ENCODE data around the gene PCDHGA12.
A peak's percentile ranks its signal among the peaks of the same experiment; 100 is the strongest.
"Not testable (repeated sequence)": the region's sequence is repeated elsewhere in the genome, so short reads cannot be mapped to it uniquely, and the experiment has no call there.

PCDHGA12 gene

DNA sequence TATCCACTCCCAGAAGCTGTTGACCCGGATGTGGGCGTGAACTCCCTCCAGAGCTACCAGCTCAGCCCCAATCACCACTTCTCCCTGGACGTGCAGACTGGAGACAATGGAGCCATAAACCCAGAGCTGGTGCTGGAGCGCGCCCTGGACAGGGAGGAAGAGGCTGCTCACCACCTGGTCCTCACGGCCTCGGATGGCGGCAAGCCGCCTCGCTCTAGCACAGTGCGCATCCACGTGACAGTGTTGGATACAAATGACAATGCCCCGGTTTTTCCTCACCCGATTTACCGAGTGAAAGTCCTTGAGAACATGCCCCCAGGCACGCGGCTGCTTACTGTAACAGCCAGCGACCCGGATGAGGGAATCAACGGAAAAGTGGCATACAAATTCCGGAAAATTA is 37.0 kb upstream of the PCDHGA12 start:
- Histone ChIP-seq H3K9me3 (ENCODE audit: control insufficient read depth, low read length) (peaks cover 63% of the 10 kb centered on the region), H3K36me3 (ENCODE audit: control insufficient read depth, insufficient read depth, low read length) (peaks cover 15% of the 10 kb centered on the region), H3K4me1 (ENCODE audit: control insufficient read depth, insufficient read depth, low read length, poor library complexity, severe bottlenecking) (no peaks in the 10 kb centered on the region), H3K4me3 (ENCODE audit: extremely low read depth, insufficient read depth, low read length, poor library complexity, severe bottlenecking) (no peak overlapping the region), H3K27ac (ENCODE audit: low read depth, low read length, severe bottlenecking) (no peak overlapping the region)
- 95% methylated on average over 19 to 20 of the region's 21 CpGs for WGBS, 2 experiments (ENCODE audit: insufficient coverage in 2 of 2)

DNA sequence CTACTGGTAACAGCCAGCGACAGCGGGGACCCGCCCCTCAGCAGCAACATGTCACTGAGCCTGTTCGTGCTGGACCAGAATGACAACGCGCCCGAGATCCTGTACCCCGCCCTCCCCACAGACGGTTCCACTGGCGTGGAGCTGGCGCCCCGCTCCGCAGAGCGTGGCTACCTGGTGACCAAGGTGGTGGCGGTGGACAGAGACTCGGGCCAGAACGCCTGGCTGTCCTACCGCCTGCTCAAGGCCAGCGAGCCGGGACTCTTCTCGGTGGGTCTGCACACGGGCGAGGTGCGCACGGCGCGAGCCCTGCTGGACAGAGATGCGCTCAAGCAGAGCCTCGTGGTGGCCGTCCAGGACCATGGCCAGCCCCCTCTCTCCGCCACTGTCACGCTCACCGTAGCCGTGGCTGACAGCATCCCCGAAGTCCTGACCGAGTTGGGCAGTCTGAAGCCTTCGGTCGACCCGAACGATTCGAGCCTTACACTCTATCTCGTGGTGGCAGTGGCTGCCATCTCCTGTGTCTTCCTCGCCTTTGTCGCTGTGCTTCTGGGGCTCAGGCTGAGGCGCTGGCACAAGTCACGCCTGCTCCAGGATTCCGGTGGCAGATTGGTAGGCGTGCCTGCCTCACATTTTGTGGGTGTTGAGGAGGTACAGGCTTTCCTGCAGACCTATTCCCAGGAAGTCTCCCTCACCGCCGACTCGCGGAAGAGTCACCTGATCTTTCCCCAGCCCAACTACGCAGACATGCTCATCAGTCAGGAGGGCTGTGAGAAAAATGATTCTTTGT is 35.7 kb upstream of the PCDHGA12 start:
- peaks cover 15% of the 10 kb centered on the region for H3K36me3 ChIP-seq (ENCODE audit: control insufficient read depth, insufficient read depth, low read length)
- H3K4me3 ChIP-seq (ENCODE audit: extremely low read depth, insufficient read depth, low read length, poor library complexity, severe bottlenecking); H3K4me1 ChIP-seq (ENCODE audit: control insufficient read depth, insufficient read depth, low read length, poor library complexity, severe bottlenecking); H3K27ac ChIP-seq (ENCODE audit: low read depth, low read length, severe bottlenecking): not testable (repeated sequence)
- H3K9me3 ChIP-seq (ENCODE audit: control insufficient read depth, low read length): peaks cover 63% of the 10 kb centered on the region
- WGBS, 2 experiments (ENCODE audit: insufficient coverage in 2 of 2): 93 to 96% methylated on average over 18 to 35 of the region's 53 CpGs

DNA sequence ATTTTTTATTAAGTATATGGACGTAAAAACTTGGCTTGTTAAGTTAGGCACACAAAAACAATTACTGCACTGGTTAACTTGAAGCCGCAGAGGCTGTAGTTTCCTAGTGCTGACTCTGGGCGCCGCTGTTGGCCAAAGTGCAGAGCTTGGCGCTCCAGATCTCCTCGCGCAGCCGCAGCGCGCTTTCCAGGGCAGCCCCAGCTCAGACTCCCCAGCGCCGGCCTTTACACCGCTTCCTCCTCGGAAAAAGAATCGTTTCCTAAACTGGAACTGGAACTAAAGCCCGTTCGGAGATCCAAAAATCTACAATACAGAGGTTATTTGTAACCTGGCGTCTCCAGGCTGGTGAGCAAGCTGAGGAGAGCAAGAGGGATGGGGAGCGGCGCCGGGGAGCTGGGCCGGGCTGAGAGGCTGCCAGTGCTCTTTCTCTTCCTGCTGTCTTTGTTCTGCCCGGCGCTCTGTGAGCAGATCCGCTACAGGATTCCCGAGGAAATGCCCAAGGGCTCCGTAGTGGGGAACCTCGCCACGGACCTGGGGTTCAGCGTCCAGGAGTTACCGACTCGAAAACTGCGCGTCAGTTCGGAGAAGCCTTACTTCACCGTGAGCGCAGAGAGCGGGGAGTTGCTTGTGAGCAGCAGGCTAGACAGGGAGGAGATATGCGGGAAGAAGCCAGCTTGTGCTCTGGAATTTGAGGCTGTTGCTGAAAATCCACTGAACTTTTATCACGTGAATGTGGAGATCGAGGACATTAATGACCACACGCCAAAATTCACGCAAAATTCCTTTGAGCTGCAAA is 32.4 kb upstream of the PCDHGA12 start, which contains the start of gene PCDHGB5:
PCDHGB5 (plus strand) TSS at position 192 of the 796 bp plus-strand sequence; CDS start at position 373, 181 bp downstream.
- 85 to 92% methylated on average over 14 of the region's 43 CpGs for WGBS, 2 experiments (ENCODE audit: insufficient coverage in 2 of 2)
- peaks cover 12% of the 10 kb centered on the region for H3K36me3 ChIP-seq (ENCODE audit: control insufficient read depth, insufficient read depth, low read length)
- not testable (repeated sequence) for H3K4me3 ChIP-seq (ENCODE audit: extremely low read depth, insufficient read depth, low read length, poor library complexity, severe bottlenecking); H3K4me1 ChIP-seq (ENCODE audit: control insufficient read depth, insufficient read depth, low read length, poor library complexity, severe bottlenecking); H3K27ac ChIP-seq (ENCODE audit: low read depth, low read length, severe bottlenecking)
- H3K9me3 ChIP-seq (ENCODE audit: control insufficient read depth, low read length): peaks cover 48% of the 10 kb centered on the region

DNA sequence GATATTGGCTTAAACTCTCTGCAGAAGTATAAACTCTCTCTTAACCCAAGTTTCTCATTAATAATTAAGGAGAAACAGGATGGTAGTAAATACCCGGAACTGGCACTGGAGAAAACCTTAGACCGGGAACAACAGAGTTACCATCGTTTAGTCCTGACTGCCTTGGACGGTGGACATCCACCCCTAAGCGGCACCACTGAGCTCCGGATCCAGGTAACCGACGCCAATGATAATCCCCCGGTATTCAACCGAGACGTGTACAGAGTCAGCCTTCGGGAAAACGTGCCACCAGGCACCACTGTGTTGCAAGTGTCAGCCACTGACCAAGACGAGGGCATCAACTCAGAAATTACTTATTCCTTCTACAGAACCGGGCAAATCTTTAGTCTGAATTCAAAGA is 31.7 kb upstream of the PCDHGA12 start:
- WGBS, 2 experiments (ENCODE audit: insufficient coverage in 2 of 2): 91 to 96% methylated on average over 14 of the region's 15 CpGs
- peaks cover 47% of the 10 kb centered on the region for H3K9me3 ChIP-seq (ENCODE audit: control insufficient read depth, low read length)

DNA sequence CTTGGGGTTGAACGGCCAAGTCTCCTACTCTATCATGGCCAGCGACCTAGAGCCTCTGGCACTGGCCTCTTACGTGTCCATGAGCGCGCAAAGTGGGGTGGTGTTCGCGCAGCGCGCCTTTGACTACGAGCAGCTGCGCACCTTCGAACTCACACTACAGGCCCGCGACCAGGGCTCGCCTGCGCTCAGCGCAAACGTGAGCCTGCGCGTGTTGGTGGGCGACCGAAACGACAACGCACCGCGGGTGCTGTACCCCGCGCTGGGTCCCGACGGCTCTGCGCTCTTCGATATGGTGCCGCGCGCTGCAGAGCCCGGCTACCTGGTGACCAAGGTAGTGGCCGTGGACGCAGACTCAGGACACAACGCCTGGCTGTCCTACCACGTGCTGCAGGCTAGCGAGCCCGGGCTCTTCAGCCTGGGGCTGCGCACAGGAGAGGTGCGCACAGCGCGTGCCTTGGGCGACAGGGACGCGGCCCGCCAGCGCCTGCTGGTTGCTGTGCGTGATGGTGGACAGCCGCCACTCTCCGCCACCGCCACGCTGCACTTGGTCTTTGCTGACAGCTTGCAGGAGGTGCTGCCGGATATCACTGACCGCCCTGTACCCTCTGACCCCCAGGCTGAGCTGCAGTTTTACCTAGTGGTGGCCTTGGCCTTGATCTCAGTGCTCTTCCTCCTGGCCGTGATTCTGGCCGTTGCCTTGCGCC is 30.6 kb upstream of the PCDHGA12 start:
- Histone ChIP-seq H3K27ac (ENCODE audit: low read depth, low read length, severe bottlenecking) (no peak overlapping the region), H3K9me3 (ENCODE audit: control insufficient read depth, low read length) (peaks cover 40% of the 10 kb centered on the region), H3K4me3 (ENCODE audit: extremely low read depth, insufficient read depth, low read length, poor library complexity, severe bottlenecking) (no peak overlapping the region), H3K4me1 (ENCODE audit: control insufficient read depth, insufficient read depth, low read length, poor library complexity, severe bottlenecking) (no peaks in the 10 kb centered on the region), H3K36me3 (ENCODE audit: control insufficient read depth, insufficient read depth, low read length) (peaks cover 5% of the 10 kb centered on the region)
- 96 to 97% methylated on average over 57 to 61 of the region's 61 CpGs for WGBS, 2 experiments (ENCODE audit: insufficient coverage in 2 of 2)

More for the DNA sequence above, 31.7 kb upstream of the PCDHGA12 start:
- Histone ChIP-seq H3K4me3 (ENCODE audit: extremely low read depth, insufficient read depth, low read length, poor library complexity, severe bottlenecking) (no peak overlapping the region), H3K27ac (ENCODE audit: low read depth, low read length, severe bottlenecking) (no peak overlapping the region), H3K4me1 (ENCODE audit: control insufficient read depth, insufficient read depth, low read length, poor library complexity, severe bottlenecking) (no peaks in the 10 kb centered on the region), H3K36me3 (ENCODE audit: control insufficient read depth, insufficient read depth, low read length) (peaks cover 6% of the 10 kb centered on the region)

DNA sequence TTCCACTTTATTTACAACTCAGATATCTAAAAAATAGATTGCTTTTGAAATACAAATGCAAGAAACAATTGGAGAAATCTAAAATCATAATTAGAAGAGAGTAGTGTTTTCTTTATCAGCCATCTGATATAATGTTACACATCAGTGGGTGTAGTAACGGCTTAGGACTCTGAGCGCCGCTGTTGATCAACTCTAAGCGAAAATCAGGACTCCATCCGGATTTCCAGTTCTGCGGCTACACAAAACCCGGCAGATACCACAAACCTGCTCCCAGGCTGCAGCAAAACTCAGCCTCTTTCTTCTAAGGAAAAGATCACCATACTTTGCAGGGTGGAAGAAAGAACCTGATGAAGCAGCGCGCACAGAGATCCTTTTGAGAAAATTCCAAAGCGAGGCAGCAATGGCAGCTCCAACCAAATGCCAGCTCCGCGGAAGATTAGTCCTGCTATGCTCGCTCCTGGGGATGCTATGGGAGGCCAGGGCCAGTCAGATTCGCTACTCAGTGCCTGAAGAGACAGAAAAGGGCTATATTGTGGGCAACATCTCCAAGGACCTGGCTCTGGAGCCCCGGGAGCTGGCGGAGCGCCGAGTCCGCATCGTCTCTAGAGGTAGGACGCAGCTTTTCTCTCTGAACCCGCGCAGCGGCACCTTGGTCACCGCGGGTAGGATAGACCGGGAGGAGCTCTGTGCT is 27.6 kb upstream of the PCDHGA12 start, which contains the start of gene PCDHGA9:
PCDHGA9 (plus strand) TSS at position 226 of the 691 bp plus-strand sequence; CDS start at position 401, 175 bp downstream.
- Histone ChIP-seq H3K27ac (ENCODE audit: low read depth, low read length, severe bottlenecking) (no peak within 1 kb of the TSS), H3K36me3 (ENCODE audit: control insufficient read depth, insufficient read depth, low read length) (peaks cover 5% of the 10 kb centered on the region), H3K4me3 (ENCODE audit: extremely low read depth, insufficient read depth, low read length, poor library complexity, severe bottlenecking) (no peak within 1 kb of the TSS), H3K9me3 (ENCODE audit: control insufficient read depth, low read length) (peaks cover 28% of the 10 kb centered on the region), H3K4me1 (ENCODE audit: control insufficient read depth, insufficient read depth, low read length, poor library complexity, severe bottlenecking) (no peaks in the 10 kb centered on the region)
- WGBS, 2 experiments (ENCODE audit: insufficient coverage in 2 of 2): 93 to 97% methylated on average over 26 to 27 of the region's 27 CpGs

DNA sequence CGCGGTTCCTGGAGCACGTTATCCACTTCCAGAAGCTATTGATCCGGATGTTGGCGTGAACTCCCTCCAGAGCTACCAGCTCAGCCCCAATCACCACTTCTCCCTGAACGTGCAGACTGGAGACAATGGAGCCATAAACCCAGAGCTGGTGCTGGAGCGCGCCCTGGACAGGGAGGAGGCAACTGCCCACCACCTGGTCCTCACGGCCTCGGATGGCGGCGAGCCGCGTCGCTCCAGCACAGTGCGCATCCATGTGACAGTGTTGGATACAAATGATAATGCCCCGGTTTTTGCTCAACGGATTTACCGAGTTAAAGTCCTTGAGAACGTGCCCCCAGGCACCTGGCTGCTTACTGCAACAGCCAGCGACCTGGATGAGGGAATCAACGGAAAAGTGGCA is 26.9 kb upstream of the PCDHGA12 start:
- Histone ChIP-seq H3K4me1 (ENCODE audit: control insufficient read depth, insufficient read depth, low read length, poor library complexity, severe bottlenecking) (no peaks in the 10 kb centered on the region), H3K27ac (ENCODE audit: low read depth, low read length, severe bottlenecking) (no peak overlapping the region), H3K36me3 (ENCODE audit: control insufficient read depth, insufficient read depth, low read length) (peaks cover 5% of the 10 kb centered on the region), H3K9me3 (ENCODE audit: control insufficient read depth, low read length) (peaks cover 28% of the 10 kb centered on the region), H3K4me3 (ENCODE audit: extremely low read depth, insufficient read depth, low read length, poor library complexity, severe bottlenecking) (no peak overlapping the region)
- WGBS, 2 experiments (ENCODE audit: insufficient coverage in 2 of 2): 98% methylated on average over 18 to 20 of the region's 22 CpGs

DNA sequence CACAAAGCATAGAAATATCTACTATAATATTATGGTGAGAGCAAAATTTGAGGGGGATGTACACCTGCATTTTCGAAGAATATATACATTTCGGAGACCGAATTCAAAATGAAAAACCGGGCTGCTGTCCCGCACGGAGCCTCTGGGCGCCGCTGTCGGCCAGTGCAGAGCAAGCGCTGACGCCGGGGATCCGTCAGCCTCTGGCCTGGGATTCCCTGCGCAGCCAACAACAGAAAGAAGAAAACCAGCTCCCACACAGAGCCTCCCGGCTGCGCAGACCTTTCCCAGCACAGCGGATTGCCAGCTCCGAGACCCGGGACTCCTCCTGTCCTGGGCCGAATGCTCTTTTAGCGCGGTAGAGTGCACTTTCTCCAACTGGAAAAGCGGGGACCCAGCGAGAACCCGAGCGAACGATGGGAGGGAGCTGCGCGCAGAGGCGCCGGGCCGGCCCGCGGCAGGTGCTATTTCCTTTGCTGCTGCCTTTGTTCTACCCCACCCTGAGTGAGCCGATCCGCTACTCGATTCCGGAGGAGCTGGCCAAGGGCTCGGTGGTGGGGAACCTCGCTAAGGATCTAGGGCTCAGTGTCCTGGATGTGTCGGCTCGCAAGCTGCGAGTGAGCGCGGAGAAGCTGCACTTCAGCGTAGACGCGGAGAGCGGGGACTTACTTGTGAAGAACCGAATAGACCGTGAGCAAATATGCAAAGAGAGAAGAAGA is 22.4 kb upstream of the PCDHGA12 start, which contains the start of gene PCDHGB6:
PCDHGB6 (plus strand) TSS at position 232 of the 716 bp plus-strand sequence; CDS start at position 414, 182 bp downstream.
- H3K27ac ChIP-seq (ENCODE audit: low read depth, low read length, severe bottlenecking): peak within 1 kb of the TSS; percentile 72
- H3K4me1 ChIP-seq (ENCODE audit: control insufficient read depth, insufficient read depth, low read length, poor library complexity, severe bottlenecking): not testable (repeated sequence)
- H3K9me3 ChIP-seq (ENCODE audit: control insufficient read depth, low read length): peaks cover 25% of the 10 kb centered on the region
- WGBS, 2 experiments (ENCODE audit: insufficient coverage in 2 of 2): 27 to 37% methylated on average over 32 to 34 of the region's 51 CpGs
- H3K4me3 ChIP-seq (ENCODE audit: extremely low read depth, insufficient read depth, low read length, poor library complexity, severe bottlenecking): peak within 1 kb of the TSS; percentile 47
- peaks cover 13% of the 10 kb centered on the region for H3K36me3 ChIP-seq (ENCODE audit: control insufficient read depth, insufficient read depth, low read length)

DNA sequence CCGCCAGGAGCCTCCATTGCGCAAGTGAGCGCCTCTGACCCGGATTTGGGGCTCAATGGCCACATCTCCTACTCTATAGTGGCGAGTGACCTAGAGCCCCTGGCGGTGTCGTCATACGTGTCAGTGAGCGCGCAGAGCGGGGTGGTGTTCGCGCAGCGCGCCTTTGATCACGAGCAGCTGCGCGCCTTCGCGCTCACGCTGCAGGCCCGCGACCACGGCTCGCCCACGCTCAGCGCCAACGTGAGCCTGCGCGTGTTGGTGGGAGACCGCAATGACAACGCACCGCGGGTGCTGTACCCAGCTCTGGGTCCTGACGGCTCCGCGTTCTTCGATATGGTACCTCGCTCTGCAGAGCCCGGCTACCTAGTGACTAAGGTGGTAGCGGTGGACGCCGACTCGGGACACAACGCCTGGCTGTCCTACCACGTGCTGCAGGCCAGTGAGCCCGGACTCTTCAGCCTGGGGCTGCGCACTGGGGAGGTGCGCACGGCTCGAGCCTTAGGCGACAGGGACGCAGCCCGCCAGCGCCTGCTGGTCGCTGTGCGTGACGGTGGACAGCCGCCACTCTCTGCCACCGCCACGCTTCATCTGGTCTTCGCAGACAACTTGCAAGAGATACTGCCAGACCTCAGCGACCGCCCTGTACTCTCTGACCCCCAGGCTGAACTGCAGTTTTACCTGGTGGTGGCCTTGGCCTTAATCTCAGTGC is 20.6 kb upstream of the PCDHGA12 start:
- peaks cover 37% of the 10 kb centered on the region for H3K9me3 ChIP-seq (ENCODE audit: control insufficient read depth, low read length)
- 96 to 98% methylated on average over 61 to 64 of the region's 64 CpGs for WGBS, 2 experiments (ENCODE audit: insufficient coverage in 2 of 2)
- H3K36me3 ChIP-seq (ENCODE audit: control insufficient read depth, insufficient read depth, low read length): peaks cover 31% of the 10 kb centered on the region
- H3K27ac ChIP-seq (ENCODE audit: low read depth, low read length, severe bottlenecking): no peak overlapping the region
- no peak overlapping the region for H3K4me3 ChIP-seq (ENCODE audit: extremely low read depth, insufficient read depth, low read length, poor library complexity, severe bottlenecking)
- H3K4me1 ChIP-seq (ENCODE audit: control insufficient read depth, insufficient read depth, low read length, poor library complexity, severe bottlenecking): no peaks in the 10 kb centered on the region
